GM19025 (cell line): ENCODE results near the gene DNAJB8.
A peak's percentile ranks its signal among the peaks of the same experiment; 100 is the strongest.

Source experiments
- ATAC-seq: cut with Tn5 transposase; IDR thresholded peaks from one replicate; pipeline ENCODE4 v1.9.1; 2021; ENCODE audit warnings: mild to moderate bottlenecking, low read depth, moderate library complexity; ENCODE audit not compliant: unreplicated experiment

DNAJB8 gene

GRCh38 chr3:128430301-128430700 lies 36.4 kb downstream of the DNAJB8 start:
- ATAC-seq: no peak

GRCh38 chr3:128429751-128430150 lies 36.9 kb downstream of the DNAJB8 start:
- ATAC-seq: no peak

- no peak for ATAC-seq
These were observed 37.4 kb downstream of the DNAJB8 start for GRCh38 chr3:128429275-128429674.

- no peak for ATAC-seq
These were observed 38.5 kb downstream of the DNAJB8 start for GRCh38 chr3:128427872-128428822.

- no peak for ATAC-seq
These were observed 39.4 kb downstream of the DNAJB8 start for GRCh38 chr3:128427175-128427857.

- ATAC-seq: peak; percentile 77
These were observed 40.4 kb downstream of the DNAJB8 start for GRCh38 chr3:128426128-128426921.

GRCh38 chr3:128425846-128426127 lies 40.9 kb downstream of the DNAJB8 start:
- ATAC-seq: no peak

GRCh38 chr3:128425142-128425845 lies 41.4 kb downstream of the DNAJB8 start:
- ATAC-seq: no peak

GRCh38 chr3:128424508-128425069 lies 42.1 kb downstream of the DNAJB8 start:
- no peak for ATAC-seq

- no peak for ATAC-seq
These were observed 43.1 kb downstream of the DNAJB8 start for GRCh38 chr3:128423525-128424147.

- ATAC-seq: no peak
These were observed 43.7 kb downstream of the DNAJB8 start for GRCh38 chr3:128422762-128423524.

- no peak for ATAC-seq
These were observed 44.7 kb downstream of the DNAJB8 start for GRCh38 chr3:128421966-128422365.

- no peak for ATAC-seq
These were observed 45.3 kb downstream of the DNAJB8 start for GRCh38 chr3:128421439-128421836.

GRCh38 chr3:128420720-128421438 lies 45.8 kb downstream of the DNAJB8 start:
- no peak for ATAC-seq

- no peak for ATAC-seq
These were observed 46.4 kb downstream of the DNAJB8 start for GRCh38 chr3:128420289-128420688.

- ATAC-seq: no peak
These were observed 47.4 kb downstream of the DNAJB8 start for GRCh38 chr3:128419311-128419710.

GRCh38 chr3:128418900-128419299 lies 47.8 kb downstream of the DNAJB8 start:
- no peak for ATAC-seq

GRCh38 chr3:128416578-128417211 lies 50.0 kb downstream of the DNAJB8 start:
- ATAC-seq: no peak
